Hepatocyte (in vitro differentiated cells): Measurements from ENCODE around the gene POTEC. TPM values are rescaled to one million over a fixed set of nuclear protein-coding genes. Genes with fewer than 3 reads are reported as not detected.
"Not testable (repeated sequence)": the region's sequence is repeated elsewhere in the genome, so short reads cannot be mapped to it uniquely, and the experiment has no call there.

Experiments used
- DNase-seq: peaks from one replicate; pipeline ENCODE4 v3.0.0-alpha.2; 2016; ENCODE audit warnings: low spot score
- H2AFZ ChIP-seq: fragments of 200-600 bp; sonication (generic); 2 replicates; pipeline ENCODE4 v1.6.0; 2016; ENCODE audit warnings: antibody characterized with exemption, mild to moderate bottlenecking
- H3K27ac ChIP-seq: fragments of 200-600 bp; sonication (generic); 2 replicates; pipeline ENCODE4 v1.5.1; 2016; ENCODE audit warnings: mild to moderate bottlenecking
- H3K27me3 ChIP-seq: fragments of 200-600 bp; sonication (generic); 2 replicates; pipeline ENCODE4 v1.6.1; 2016
- H3K36me3 ChIP-seq: fragments of 200-600 bp; sonication (generic); replicated peaks from 2 replicates; pipeline ENCODE4 v1.5.1; 2016; ENCODE audit warnings: low read depth; ENCODE audit not compliant: insufficient read depth
- H3K4me1 ChIP-seq: fragments of 200-600 bp; sonication (generic); 2 replicates; pipeline ENCODE4 v1.5.1; 2016; ENCODE audit warnings: mild to moderate bottlenecking, moderate library complexity; ENCODE audit not compliant: insufficient read depth
- H3K4me2 ChIP-seq: fragments of 200-600 bp; sonication (generic); 2 replicates; pipeline ENCODE4 v1.6.0; 2016
- H3K4me3 ChIP-seq: fragments of 200-600 bp; sonication (generic); 2 replicates; pipeline ENCODE4 v1.5.1; 2016; ENCODE audit warnings: mild to moderate bottlenecking
- H3K79me2 ChIP-seq: fragments of 200-600 bp; sonication (generic); 2 replicates; pipeline ENCODE4 v1.6.0; 2017; ENCODE audit warnings: mild to moderate bottlenecking
- H3K9me2 ChIP-seq: fragments of 200-600 bp; sonication (generic); replicated peaks from 2 replicates; pipeline ENCODE4 v1.6.0; 2017; ENCODE audit warnings: mild to moderate bottlenecking; ENCODE audit not compliant: insufficient read depth
- H3K9me3 ChIP-seq: fragments of 200-600 bp; sonication (generic); 2 replicates; pipeline ENCODE4 v1.5.1; 2016; ENCODE audit warnings: low read depth, mild to moderate bottlenecking
- H4K20me1 ChIP-seq: fragments of 200-600 bp; sonication (generic); 2 replicates; pipeline ENCODE4 v1.6.0; 2016; ENCODE audit warnings: mild to moderate bottlenecking; ENCODE audit not compliant: insufficient read depth, poor library complexity, severe bottlenecking
- WGBS: methylation state at CpG from one replicate; pipeline ENCODE4 v1.1.6; 2016; ENCODE audit warnings: low lambda C conversion rate; ENCODE audit errors: missing lambda C conversion rate; 5-methylcytosine and 5-hydroxymethylcytosine counted together
- polyA plus RNA-seq: library from polyadenylated mRNA; unstranded; fragments of >200 nt; fragmentation: Nextera tagmentation; extraction: Ambion mirVana; gene quantifications from 2 replicates; pipeline ENCODE4 v1.2.1, GENCODE V29; 2016
- small RNA-seq: library from RNA; depleted of rRNA; stranded (forward); fragments of <200 nt; gene quantifications from one replicate; pipeline ENCODE3, GENCODE V24; 2014
- total RNA-seq: library from RNA; depleted of rRNA; stranded (reverse); fragments of >200 nt; gene quantifications from 2 replicates; pipeline ENCODE4 v1.2.3, GENCODE V29; 2014

POTEC gene
- total and polyA plus RNA-seq, 2 experiments from 2014 or later = not detected

GRCh38 chr18:14470046-14470445 is 73.4 kb downstream of the POTEC start:
- not testable (repeated sequence) for DNase-seq, H3K4me2 ChIP-seq, H3K4me3 ChIP-seq, H2AFZ ChIP-seq, H3K27me3 ChIP-seq, H3K9me2 ChIP-seq, H3K79me2 ChIP-seq, H3K9me3 ChIP-seq, H3K4me1 ChIP-seq, H4K20me1 ChIP-seq, H3K36me3 ChIP-seq, H3K27ac ChIP-seq

- DNase-seq, H2AFZ ChIP-seq, H3K9me3 ChIP-seq, H3K9me2 ChIP-seq, H3K36me3 ChIP-seq, H3K4me1 ChIP-seq, H3K4me2 ChIP-seq, H3K79me2 ChIP-seq, H3K4me3 ChIP-seq, H3K27me3 ChIP-seq, H4K20me1 ChIP-seq, H3K27ac ChIP-seq: not testable (repeated sequence)
- whole genome bisulfite sequencing = 38% methylated on average over 1 of the region's 1 CpG
Measured at GRCh38 chr18:14465989-14466388, 77.4 kb downstream of the POTEC start.

Small RNA genes lying within 50 kb of the gene (small RNA-seq; reads per million reads assigned to genes)
- not detected for gene RNU6-1021P

Other genes starting within 250 kb of the POTEC start
- not detected in 2 replicates for gene ANKRD30B, start 204.6 kb upstream of the POTEC start, total RNA-seq
- gene ANKRD30B, start 204.6 kb upstream of the POTEC start, polyA plus RNA-seq = not detected in 2 replicates